EH (cell line): ENCODE measurements around the gene SBSN.

Experiments
- DNase-seq: peaks from one replicate; pipeline ENCODE4 v3.0.0-alpha.2; 2015; ENCODE audit warnings: low read depth

Gene SBSN, protein sequence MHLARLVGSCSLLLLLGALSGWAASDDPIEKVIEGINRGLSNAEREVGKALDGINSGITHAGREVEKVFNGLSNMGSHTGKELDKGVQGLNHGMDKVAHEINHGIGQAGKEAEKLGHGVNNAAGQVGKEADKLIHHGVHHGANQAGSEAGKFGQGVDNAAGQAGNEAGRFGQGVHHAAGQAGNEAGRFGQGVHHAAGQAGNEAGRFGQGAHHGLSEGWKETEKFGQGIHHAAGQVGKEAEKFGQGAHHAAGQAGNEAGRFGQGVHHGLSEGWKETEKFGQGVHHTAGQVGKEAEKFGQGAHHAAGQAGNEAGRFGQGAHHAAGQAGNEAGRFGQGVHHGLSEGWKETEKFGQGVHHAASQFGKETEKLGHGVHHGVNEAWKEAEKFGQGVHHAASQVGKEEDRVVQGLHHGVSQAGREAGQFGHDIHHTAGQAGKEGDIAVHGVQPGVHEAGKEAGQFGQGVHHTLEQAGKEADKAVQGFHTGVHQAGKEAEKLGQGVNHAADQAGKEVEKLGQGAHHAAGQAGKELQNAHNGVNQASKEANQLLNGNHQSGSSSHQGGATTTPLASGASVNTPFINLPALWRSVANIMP

DNA sequence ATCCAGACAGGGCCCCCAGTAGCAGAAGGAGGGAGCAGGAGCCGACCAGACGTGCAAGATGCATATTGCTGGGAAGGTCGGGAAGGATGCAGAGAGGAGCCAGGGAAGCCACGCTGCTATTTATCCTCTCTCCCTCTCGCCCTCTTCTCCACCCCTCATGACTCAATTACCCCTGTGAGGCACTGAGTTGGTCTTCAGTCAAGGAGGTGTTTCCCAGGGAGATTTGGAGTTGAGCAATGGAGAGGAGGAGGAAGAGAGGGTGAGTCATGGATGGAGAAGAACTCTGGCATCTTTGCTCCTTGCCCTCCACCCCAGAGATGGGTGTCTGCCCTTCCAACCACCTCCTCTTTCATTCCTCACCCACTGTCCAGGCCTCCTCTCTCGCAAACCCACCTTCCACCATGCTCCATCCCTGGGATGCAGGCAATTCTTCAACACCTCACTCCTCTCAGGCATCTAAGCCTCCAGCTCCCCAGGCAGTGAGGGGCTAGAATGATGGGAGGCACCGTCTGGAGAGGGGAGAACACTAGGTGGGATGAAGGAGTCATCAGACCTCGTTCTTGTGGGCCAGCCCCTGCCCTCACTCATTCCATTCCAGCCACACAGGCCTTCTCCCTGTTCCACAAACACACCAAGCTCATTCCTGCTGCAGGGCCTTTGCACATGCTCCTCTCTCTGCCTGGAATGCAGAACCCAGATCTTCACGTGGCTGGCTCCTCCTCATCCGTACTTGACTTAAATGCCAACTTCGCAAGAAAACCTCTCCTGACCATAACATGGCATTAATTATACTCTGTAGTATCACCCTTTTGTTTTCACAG lies at the start of gene SBSN:
Gene SBSN (minus strand): TSS at position 94 of the 821 bp plus-strand sequence. CDS start 30 bp downstream, at position 64.
- DNase-seq = peak; percentile 85

DNA sequence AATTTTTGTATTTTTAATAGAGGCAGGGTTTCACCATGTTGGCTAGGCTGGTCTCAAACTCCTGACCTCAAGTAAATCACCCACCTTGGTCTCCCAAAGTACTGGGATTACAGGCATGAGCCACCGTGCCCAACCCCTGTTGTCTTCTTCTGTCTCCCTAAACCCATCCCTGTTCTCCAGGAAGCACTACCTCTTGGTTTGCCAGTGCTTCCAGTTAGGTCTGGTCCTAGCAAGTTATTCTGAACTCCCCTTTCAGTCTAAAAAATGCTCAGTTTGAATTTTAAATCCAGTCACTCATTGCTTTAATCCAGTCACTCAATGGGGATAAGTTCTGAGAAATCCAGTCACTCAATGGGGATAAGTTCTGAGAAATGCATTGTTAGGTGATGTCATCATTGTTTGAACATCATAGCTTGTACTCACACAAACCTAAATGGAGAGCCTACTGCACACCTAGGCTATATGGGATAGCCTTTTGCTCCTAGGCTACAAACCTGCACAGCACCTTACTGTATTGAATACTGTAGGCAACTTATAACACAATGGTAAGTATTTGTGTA lies 43.4 kb upstream of the SBSN start:
- no peak for DNase-seq

GRCh38 chr19:35569281-35569781 lies 41.2 kb upstream of the SBSN start:
- DNase-seq = no peak

DNA sequence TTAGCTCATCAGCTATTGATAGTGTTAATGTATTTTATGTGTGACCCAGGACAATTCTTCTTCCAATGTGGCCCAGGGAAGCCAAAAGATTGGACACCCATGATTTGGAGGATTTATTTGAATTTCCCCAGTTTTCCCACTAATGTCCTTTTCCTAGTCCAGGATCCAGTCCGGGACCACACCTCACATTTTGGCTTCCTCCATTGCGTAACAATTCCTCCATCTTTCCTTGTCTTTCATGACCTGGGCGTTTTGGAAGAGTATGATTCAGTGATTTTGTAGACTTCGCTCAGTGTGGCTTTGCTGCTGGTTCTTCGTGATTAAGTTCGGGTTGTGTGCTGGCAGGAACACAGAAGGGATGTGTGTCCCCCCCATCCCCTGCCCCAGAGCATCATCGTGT lies 38.6 kb upstream of the SBSN start:
- no peak for DNase-seq

GRCh38 chr19:35565016-35565856 lies 37.1 kb upstream of the SBSN start:
- DNase-seq = no peak

GRCh38 chr19:35563207-35563829 lies 35.2 kb upstream of the SBSN start, which contains the start of gene ATP4A:
Gene ATP4A (minus strand): TSS chr19:35563658. CDS start chr19:35563629, 29 bp downstream.
- no peak for DNase-seq

DNA sequence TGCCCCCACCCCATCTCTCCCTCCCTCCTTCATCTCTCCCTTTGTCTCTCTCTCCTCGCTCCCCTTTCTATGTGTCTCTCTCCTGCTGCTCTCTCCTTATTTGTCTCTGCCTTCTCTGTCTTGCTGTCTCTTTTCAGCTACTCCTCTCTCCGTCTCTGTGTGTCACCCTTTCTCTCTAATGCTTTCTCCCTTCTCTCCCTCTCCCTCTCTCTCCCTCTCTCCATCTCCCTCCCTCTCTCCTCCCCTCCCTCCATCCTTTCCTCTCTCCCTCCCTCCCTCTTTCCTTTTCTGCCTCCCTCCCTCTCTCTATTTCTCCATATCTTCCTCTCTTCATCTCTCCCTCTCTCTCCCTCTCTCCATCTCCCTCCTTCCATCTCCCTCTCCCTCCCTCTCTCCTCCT lies 34.7 kb upstream of the SBSN start:
- no peak for DNase-seq

GRCh38 chr19:35562336-35562735 lies 34.2 kb upstream of the SBSN start:
- DNase-seq = no peak

- DNase-seq = no peak
Measured at GRCh38 chr19:35561436-35561835, 33.3 kb upstream of the SBSN start.

DNA sequence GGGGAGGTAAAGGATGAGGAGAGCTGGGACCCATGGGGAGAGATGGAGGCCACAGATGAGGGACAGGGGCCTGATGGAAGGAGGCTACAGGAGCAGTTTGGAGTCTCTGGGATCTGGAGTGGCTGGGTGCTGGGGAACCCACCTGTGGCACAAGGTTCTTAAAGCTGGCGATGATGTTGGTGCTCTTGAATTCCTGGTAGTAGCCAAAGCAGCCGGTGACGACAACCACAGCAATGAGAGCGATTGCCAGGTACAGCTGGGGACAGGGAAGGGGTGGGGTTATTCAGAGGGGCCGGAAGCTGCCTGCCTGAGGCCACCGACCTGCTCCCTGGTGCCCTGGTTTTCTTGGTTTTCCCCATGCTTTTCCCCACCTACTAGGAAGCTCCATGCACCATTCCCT lies 32.6 kb upstream of the SBSN start:
- no peak for DNase-seq

GRCh38 chr19:35560271-35560670 lies 32.2 kb upstream of the SBSN start:
- no peak for DNase-seq

- no peak for DNase-seq
Measured at GRCh38 chr19:35559781-35560180, 31.7 kb upstream of the SBSN start.

- no peak for DNase-seq
Measured at GRCh38 chr19:35559281-35559659, 31.2 kb upstream of the SBSN start.

GRCh38 chr19:35558400-35559280 lies 30.5 kb upstream of the SBSN start:
- DNase-seq = no peak

DNA sequence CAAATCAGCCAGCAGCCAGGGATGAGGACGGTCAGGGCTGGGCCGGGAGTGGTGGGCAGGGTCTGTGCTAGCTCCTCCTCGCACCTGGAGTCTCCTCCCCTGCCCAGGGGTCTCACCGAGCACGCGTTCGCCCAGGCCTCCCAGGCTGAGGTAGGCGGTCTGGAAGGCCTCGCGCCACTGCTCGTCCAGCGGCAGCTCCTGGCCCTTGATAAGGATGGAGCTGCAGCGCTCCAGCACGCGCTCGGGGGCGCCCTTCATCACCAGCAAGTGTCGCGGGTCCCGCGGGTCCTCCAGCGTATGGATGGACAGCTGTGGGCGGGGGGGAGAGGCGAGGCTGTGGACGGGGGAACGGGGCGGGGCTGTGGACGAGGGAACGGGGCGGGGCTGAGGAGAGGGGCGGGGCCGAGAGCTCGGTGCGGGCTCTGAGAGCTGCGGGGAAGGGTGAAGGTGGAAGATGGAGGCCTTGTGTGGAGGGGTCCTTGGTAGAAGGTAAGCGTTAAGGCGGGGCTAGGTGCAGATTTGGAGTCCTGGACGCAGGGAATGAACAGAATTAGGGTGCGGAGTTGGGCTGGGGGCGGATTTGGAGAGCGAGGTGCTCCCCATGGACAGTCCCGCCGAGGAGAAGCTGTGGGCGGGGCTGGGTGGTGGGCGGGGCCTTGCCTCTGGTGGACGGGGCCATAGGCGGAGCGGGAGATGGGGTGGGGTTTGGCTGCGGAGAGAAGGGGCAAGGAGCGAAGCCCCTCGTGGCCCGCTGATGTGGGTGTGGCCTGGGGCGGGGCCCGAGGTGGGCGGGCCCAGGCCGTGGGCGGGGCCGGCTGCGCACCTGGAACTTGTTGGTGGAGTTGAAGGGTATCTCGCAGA lies 29.7 kb upstream of the SBSN start:
- peak; percentile 42 for DNase-seq

- DNase-seq = no peak
Measured at GRCh38 chr19:35556846-35557538, 28.9 kb upstream of the SBSN start.

DNA sequence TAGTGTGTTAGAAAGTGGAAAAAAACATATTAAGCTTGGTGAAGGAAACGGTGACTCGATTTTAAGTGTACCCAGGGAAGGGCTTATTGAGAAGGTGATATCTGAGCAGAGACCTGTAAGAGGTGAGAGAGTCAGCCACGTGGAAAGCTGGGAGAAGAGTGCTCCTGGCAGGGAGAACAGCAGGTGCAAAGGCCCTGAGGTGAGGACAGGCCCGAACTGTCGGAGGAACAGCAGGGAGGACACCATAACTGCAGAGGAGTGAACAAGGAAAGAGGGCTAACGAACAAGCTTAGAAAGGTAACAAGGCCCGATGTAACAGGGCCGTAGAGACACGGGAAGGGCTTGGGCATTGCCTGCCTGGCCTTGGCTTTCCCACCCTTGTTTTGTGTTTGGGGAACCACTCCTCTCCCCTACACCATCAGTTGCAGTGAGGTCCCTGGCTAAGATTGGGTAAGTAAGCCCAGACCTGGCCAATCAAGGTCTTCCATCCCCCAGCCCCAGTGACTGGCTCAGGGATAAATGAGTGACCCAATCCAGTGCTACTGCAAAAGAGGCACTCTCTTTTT lies 28.0 kb upstream of the SBSN start:
- no peak for DNase-seq
